A673 (cell line): ENCODE results near the gene BICC1.

ENCODE experiments used
- EZH2 ChIP-seq: fragments of 200-600 bp; sonication (generic); IDR thresholded peaks from 2 replicates; pipeline ENCODE4 v1.6.1; 2017; ENCODE audit warnings: borderline replicate concordance, low read depth, mild to moderate bottlenecking, mixed read lengths, antibody characterized with exemption, low read length; ENCODE audit not compliant: poor library complexity, severe bottlenecking
- TF ChIP-seq, protein P1 (sequence below): fragments of 300-800, 200-600 bp; sonication (generic); conservative IDR thresholded peaks from 2 replicates; pipeline ENCODE4 v1.5.1; 2017; ENCODE audit warnings: low read depth, mild to moderate bottlenecking, antibody characterized with exemption, low read length, moderate library complexity, mixed read lengths

DNA sequence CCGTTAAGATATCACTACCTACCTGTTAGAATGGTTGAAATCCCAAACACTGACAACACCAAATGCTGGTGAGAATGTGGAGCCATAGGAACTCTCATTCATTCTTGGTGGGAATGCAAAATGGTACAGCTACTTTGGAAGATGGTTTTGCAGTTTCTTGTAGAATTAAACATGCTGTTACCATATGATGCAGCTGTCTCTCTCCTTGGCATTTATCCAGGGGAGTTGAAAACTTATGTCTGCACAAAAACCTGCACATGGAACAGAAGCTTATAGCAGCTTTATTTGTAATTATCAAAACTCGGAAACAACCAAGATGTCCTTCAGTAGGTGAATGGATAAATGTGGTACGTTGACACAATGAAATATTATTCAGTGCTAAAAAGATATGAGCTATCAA, 199.5 kb downstream of the BICC1 start:
- TF ChIP-seq, protein P1, sequence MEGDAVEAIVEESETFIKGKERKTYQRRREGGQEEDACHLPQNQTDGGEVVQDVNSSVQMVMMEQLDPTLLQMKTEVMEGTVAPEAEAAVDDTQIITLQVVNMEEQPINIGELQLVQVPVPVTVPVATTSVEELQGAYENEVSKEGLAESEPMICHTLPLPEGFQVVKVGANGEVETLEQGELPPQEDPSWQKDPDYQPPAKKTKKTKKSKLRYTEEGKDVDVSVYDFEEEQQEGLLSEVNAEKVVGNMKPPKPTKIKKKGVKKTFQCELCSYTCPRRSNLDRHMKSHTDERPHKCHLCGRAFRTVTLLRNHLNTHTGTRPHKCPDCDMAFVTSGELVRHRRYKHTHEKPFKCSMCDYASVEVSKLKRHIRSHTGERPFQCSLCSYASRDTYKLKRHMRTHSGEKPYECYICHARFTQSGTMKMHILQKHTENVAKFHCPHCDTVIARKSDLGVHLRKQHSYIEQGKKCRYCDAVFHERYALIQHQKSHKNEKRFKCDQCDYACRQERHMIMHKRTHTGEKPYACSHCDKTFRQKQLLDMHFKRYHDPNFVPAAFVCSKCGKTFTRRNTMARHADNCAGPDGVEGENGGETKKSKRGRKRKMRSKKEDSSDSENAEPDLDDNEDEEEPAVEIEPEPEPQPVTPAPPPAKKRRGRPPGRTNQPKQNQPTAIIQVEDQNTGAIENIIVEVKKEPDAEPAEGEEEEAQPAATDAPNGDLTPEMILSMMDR, result no peak
- no peak for TF ChIP-seq EZH2
